Sigmoid colon (tissue), 7 donors: ENCODE results near the gene PLEKHO2. TPM values are rescaled to one million over a fixed set of nuclear protein-coding genes. Genes with fewer than 3 reads are reported as not detected.

ENCODE experiments used
- DNase-seq: peaks from one replicate; pipeline ENCODE4 v3.0.0-alpha.2; 2019
- H3K27ac ChIP-seq, 4 donors: fragments of 200-600 bp; sonication (generic); one replicate each; pipeline ENCODE4 v1.5.1; 2016 to 2019; ENCODE audit warnings: mild to moderate bottlenecking in 1 of 4
- H3K27me3 ChIP-seq, 3 donors: fragments of 200-600 bp; sonication (generic); one replicate each; pipeline ENCODE4 v1.5.1; 2019; ENCODE audit warnings: mild to moderate bottlenecking in 1 of 3
- H3K36me3 ChIP-seq, 4 donors: fragments of 200-600 bp; sonication (generic); one replicate each; pipeline ENCODE4 v1.5.1; 2016 to 2019
- H3K4me1 ChIP-seq, 4 donors: fragments of 200-600 bp; sonication (generic); one replicate each; pipeline ENCODE4 v1.5.1; 2017 to 2019
- H3K4me3 ChIP-seq, 4 donors: fragments of 200-600 bp; sonication (generic); one replicate each; pipeline ENCODE4 v1.5.1; 2017 to 2019; ENCODE audit warnings: mild to moderate bottlenecking in 2 of 4, moderate library complexity in 1 of 4
- H3K9me3 ChIP-seq, 4 donors: fragments of 200-600 bp in 3 of 4; sonication (generic) in 3 of 4; one replicate each; pipeline versions ENCODE4 v1.5.1 to v1.6.1; 2013 to 2019
- CTCF ChIP-seq, 4 experiments: fragments of 450-650 bp in 3 of 4; fragments of 200-600 bp in 1 of 4; IDR thresholded peaks; one replicate each; pipeline ENCODE4 v1.5.1; 2016 to 2019; ENCODE audit warnings: antibody characterized with exemption in 4 of 4, mild to moderate bottlenecking in 3 of 4, moderate library complexity in 2 of 4
- EP300 ChIP-seq, 4 donors: sonication (generic); formaldehyde crosslinking; IDR thresholded peaks; one replicate each; pipeline ENCODE4 v1.6.1; 2017; ENCODE audit warnings: antibody characterized with exemption in 4 of 4
- POLR2A ChIP-seq, 2 donors: fragments of 450-650 bp; IDR thresholded peaks; one replicate each; pipeline ENCODE4 v1.6.1; 2016; ENCODE audit warnings: antibody characterized with exemption in 2 of 2, mild to moderate bottlenecking in 2 of 2, moderate library complexity in 2 of 2
- POLR2AphosphoS5 ChIP-seq, 4 donors: sonication (generic); formaldehyde crosslinking; IDR thresholded peaks; one replicate each; pipeline ENCODE4 v1.6.1; 2017; ENCODE audit warnings: antibody characterized with exemption in 4 of 4
- WGBS, 2 donors: extraction: QIAGEN DNeasy Blood & Tissue Kit; methylation state at CpG; one replicate each; pipeline ENCODE4 v1.1.7; 2013; 5-methylcytosine and 5-hydroxymethylcytosine counted together
- intact Hi-C: fragments of 100-400 bp; cut with DNase I; formaldehyde crosslinking; loops from one replicate; pipeline ENCODE4 v1.15.1; 2023
- polyA plus RNA-seq, 3 donors: library from polyadenylated mRNA; stranded (reverse); fragments of 200-250 nt; gene quantifications; one replicate each; pipeline ENCODE4 v1.2.3, GENCODE V29; 2013
- total RNA-seq, 4 donors: library from RNA; depleted of rRNA; stranded (reverse); fragments of >200 nt; gene quantifications; one replicate each; pipeline ENCODE4 v1.1.0, GENCODE V29; 2016
- donor health status: healthy with polysubstance abuse.
- donor health status: Bipolar disorder and iron deficiency.
- donor health status: healthy.

The PLEKHO2 gene
- total and polyA plus RNA-seq, 7 donors, result 11.4 to 43.4 (median 20.1) TPM

DNA sequence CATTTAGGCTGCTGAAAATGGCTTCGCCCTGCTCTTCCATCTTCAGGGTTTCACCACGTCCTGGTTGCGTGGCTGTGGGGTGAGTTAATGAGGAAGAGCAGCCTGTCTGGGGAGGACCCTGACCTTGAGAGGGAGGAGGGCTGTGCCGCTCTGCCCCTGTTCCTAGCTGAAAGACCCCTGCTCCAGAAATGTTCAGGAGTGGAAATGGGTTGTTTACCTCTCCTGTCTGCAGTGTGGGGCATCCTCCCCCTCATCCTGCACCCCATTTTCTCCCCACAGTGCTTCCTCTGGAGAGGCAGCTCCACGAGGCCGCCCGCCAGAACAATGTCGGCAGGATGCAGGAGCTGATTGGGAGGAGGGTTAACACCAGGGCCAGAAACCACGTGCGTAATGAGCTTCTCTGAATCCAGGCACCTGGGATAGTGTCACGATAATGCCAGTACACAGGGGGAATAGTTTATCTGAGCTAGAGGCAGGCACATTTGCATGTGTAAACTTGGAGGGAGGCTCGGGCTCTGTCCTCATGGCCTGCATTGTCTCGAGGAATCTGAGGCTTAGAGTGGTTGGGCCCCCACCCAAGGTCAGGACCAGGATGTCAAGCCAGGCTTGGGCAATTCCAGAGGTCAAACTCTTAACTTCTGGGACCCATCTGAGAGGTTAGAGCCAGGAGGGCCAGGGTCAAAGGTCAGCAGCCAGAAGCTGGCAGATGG lies 74.0 kb downstream of the PLEKHO2 start:
- no peak for DNase-seq
- H3K4me3 ChIP-seq, result no peak overlapping the region
- 65% methylated on average over 13 of the region's 13 CpGs for WGBS, 2 donors
- H3K27ac ChIP-seq, result no peak overlapping the region
- intact Hi-C loops, result no loop called here
- H3K4me1 ChIP-seq, result peaks cover 0 to 17% (median 14%) of the 10 kb centered on the region in 4 donors
- no peaks in the 10 kb centered on the region for H3K9me3 ChIP-seq
- TF ChIP-seq CTCF (IDR thresholded peaks at IDR 0.05), result no peak
- TF ChIP-seq POLR2AphosphoS5 (IDR thresholded peaks at IDR 0.05), result no peak
- TF ChIP-seq POLR2A (IDR thresholded peaks at IDR 0.05), result no peak
- TF ChIP-seq EP300 (IDR thresholded peaks at IDR 0.05), result no peak
- H3K27me3 ChIP-seq, result no peaks in the 10 kb centered on the region
- no peaks in the 10 kb centered on the region for H3K36me3 ChIP-seq

DNA sequence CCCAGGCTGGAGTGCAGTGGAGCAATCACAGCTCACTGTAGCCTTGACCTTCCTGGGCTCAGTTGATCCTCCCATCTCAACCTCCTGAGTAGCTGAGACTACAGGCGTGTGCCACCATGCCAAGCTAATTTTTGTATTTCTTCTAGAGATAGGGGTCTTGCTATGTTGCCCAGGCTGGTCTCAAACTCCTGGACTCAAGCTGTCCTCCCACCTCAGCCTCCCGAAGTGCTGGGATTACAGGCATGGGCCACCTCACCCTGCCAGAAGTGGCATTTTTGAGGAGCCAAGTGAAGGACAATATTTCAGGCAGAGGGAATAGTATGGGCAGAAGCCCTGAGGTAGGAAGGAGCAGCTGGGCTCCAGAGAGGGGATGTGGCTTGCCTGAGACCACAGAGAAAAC lies 74.7 kb downstream of the PLEKHO2 start:
- Histone ChIP-seq H3K36me3 (no peaks in the 10 kb centered on the region), H3K4me3 (no peak overlapping the region), H3K9me3 (no peaks in the 10 kb centered on the region), H3K27ac (no peak overlapping the region), H3K27me3 (no peaks in the 10 kb centered on the region), H3K4me1 (peaks cover 0 to 12% (median 7%) of the 10 kb centered on the region in 4 donors)
- TF ChIP-seq CTCF (IDR thresholded peaks at IDR 0.05), result no peak
- TF ChIP-seq POLR2A (IDR thresholded peaks at IDR 0.05), result no peak
- TF ChIP-seq POLR2AphosphoS5 (IDR thresholded peaks at IDR 0.05), result no peak
- TF ChIP-seq EP300 (IDR thresholded peaks at IDR 0.05), result no peak
- intact Hi-C loops, result no loop called here
- WGBS, 2 donors, result 93 to 95% methylated on average over 2 of the region's 2 CpGs
- no peak for DNase-seq

GRCh38 chr15:64917211-64917610 lies 75.5 kb downstream of the PLEKHO2 start:
- no peak overlapping the region for H3K27ac ChIP-seq
- H3K4me3 ChIP-seq, result no peak overlapping the region
- peaks cover 0 to 8% (median 3%) of the 10 kb centered on the region in 4 donors for H3K4me1 ChIP-seq
- H3K36me3 ChIP-seq, result no peaks in the 10 kb centered on the region
- H3K9me3 ChIP-seq, result no peaks in the 10 kb centered on the region
- no peak for DNase-seq
- intact Hi-C loops, result no loop called here
- H3K27me3 ChIP-seq, result no peaks in the 10 kb centered on the region
- 88 to 90% methylated on average over 9 of the region's 9 CpGs for WGBS, 2 donors
- TF ChIP-seq POLR2AphosphoS5 (IDR thresholded peaks at IDR 0.05), result no peak
- no peak for TF ChIP-seq POLR2A (IDR thresholded peaks at IDR 0.05)
- TF ChIP-seq CTCF (IDR thresholded peaks at IDR 0.05), result no peak

Other genes starting within 250 kb of the PLEKHO2 start
- gene RBPMS2, start 66.3 kb upstream of the PLEKHO2 start, total RNA-seq, result 10 to 100 TPM; 22.1 to 58.2 (median 23.6) TPM
- gene RBPMS2, start 66.3 kb upstream of the PLEKHO2 start, polyA plus RNA-seq, result 1 to 10 TPM in 2 of 3 donors, under 1 TPM in 1; 0.69 to 7.3 (median 4.8) TPM
- 1 to 10 TPM; 1.2 to 6.9 (median 2.5) TPM for gene PIF1, start 16.3 kb upstream of the PLEKHO2 start, total RNA-seq
- gene PIF1, start 16.3 kb upstream of the PLEKHO2 start, polyA plus RNA-seq, result 10 to 100 TPM in 1 of 3 donors, 1 to 10 TPM in 1, under 1 TPM in 1; 0.69 to 12.9 (median 2.4) TPM
- gene ANKDD1A, start 70.0 kb downstream of the PLEKHO2 start, total RNA-seq, result 1 to 10 TPM; 4.9 to 9.4 (median 8.0) TPM
- gene ANKDD1A, start 70.0 kb downstream of the PLEKHO2 start, polyA plus RNA-seq, result 1 to 10 TPM in 1 of 3 donors, under 1 TPM in 1, not detected in 1; 0.60 to 1.1 TPM
- gene SPG21, start 148.0 kb downstream of the PLEKHO2 start, total RNA-seq, result 100 to 1,000 TPM in 3 of 4 donors, 10 to 100 TPM in 1; 95.7 to 116 (median 103) TPM
- gene SPG21, start 148.0 kb downstream of the PLEKHO2 start, polyA plus RNA-seq, result 10 to 100 TPM; 60.3 to 75.7 (median 63.4) TPM
- gene MTFMT, start 187.7 kb downstream of the PLEKHO2 start, total RNA-seq, result 10 to 100 TPM; 31.3 to 43.6 (median 37.8) TPM
- gene MTFMT, start 187.7 kb downstream of the PLEKHO2 start, polyA plus RNA-seq, result 10 to 100 TPM; 10.7 to 12.9 (median 10.8) TPM
- not detected for gene SLC51B, start 203.5 kb downstream of the PLEKHO2 start, total RNA-seq
- 10 to 100 TPM; 76.3 to 92.5 (median 77.0) TPM for gene SLC51B, start 203.5 kb downstream of the PLEKHO2 start, polyA plus RNA-seq
- gene RASL12, start 226.1 kb downstream of the PLEKHO2 start, total RNA-seq, result 100 to 1,000 TPM in 1 of 4 donors, 10 to 100 TPM in 3; 29.1 to 102 (median 67.1) TPM
- 10 to 100 TPM in 1 of 3 donors, 1 to 10 TPM in 2; 1.8 to 10.2 (median 9.3) TPM for gene RASL12, start 226.1 kb downstream of the PLEKHO2 start, polyA plus RNA-seq
- gene KBTBD13, start 234.8 kb downstream of the PLEKHO2 start, total RNA-seq, result not detected
- under 1 TPM in 1 of 3 donors, not detected in 2; 0.03 TPM for gene KBTBD13, start 234.8 kb downstream of the PLEKHO2 start, polyA plus RNA-seq